ENCODE results near the gene SUMO2. TPM values are rescaled to one million over a fixed set of nuclear protein-coding genes. Genes with fewer than 3 reads are reported as not detected.
"Not testable (repeated sequence)": the region's sequence is repeated elsewhere in the genome, so short reads cannot be mapped to it uniquely, and the experiment has no call there.

The SUMO2 gene
- total RNA-seq, 2 experiments from 2014 or later: 470 to 500 TPM

GRCh38 chr17:75152523-75152921, 30.2 kb downstream of the SUMO2 start:
- H3K4me3 Mint-ChIP-seq: peak overlapping the region; percentile 97
- ATAC-seq (ENCODE audit: low read depth): no peak
- peaks cover 24% of the 10 kb centered on the region for H3K36me3 Mint-ChIP-seq
- H3K27me3 Mint-ChIP-seq: no peaks in the 10 kb centered on the region
- POLR2A ChIA-PET: interaction anchor here (0.7 to 3.1 kb wide), 4 partner anchors 8 to 43 kb away, joined by 3 to 17 read pairs (median 4); no protein-coding TSS in a partner anchor
- peak overlapping the region; percentile 86 for H3K27ac Mint-ChIP-seq
- no peaks in the 10 kb centered on the region for H3K9me3 Mint-ChIP-seq
- H3K4me1 Mint-ChIP-seq: peaks cover 37% of the 10 kb centered on the region
- DNase-seq: no peak

GRCh38 chr17:75151930-75152329, 30.8 kb downstream of the SUMO2 start:
- peaks cover 28% of the 10 kb centered on the region for H3K36me3 Mint-ChIP-seq
- H3K4me3 Mint-ChIP-seq: peak overlapping the region; percentile 97
- ATAC-seq (ENCODE audit: low read depth): no peak
- H3K9me3 Mint-ChIP-seq: no peaks in the 10 kb centered on the region
- H3K4me1 Mint-ChIP-seq: peaks cover 37% of the 10 kb centered on the region
- DNase-seq: no peak
- POLR2A ChIA-PET: interaction anchor here (0.7 kb wide), 1 partner anchor 179 kb away, joined by 3 read pairs; the partner anchor contains the start of gene HID1
- H3K27me3 Mint-ChIP-seq: no peaks in the 10 kb centered on the region
- peak overlapping the region; percentile 32 for H3K27ac Mint-ChIP-seq

GRCh38 chr17:75147878-75148546, 34.7 kb downstream of the SUMO2 start:
- peaks cover 23% of the 10 kb centered on the region for H3K4me1 Mint-ChIP-seq
- no peak overlapping the region for H3K4me3 Mint-ChIP-seq
- no peaks in the 10 kb centered on the region for H3K9me3 Mint-ChIP-seq
- peak; percentile 4 for DNase-seq
- peak overlapping the region; percentile 45 for H3K27ac Mint-ChIP-seq
- POLR2A ChIA-PET: no interaction called here
- H3K36me3 Mint-ChIP-seq: peaks cover 44% of the 10 kb centered on the region
- ATAC-seq (ENCODE audit: low read depth): no peak
- H3K27me3 Mint-ChIP-seq: no peaks in the 10 kb centered on the region

- ATAC-seq (ENCODE audit: low read depth): no peak
These were observed 36.2 kb downstream of the SUMO2 start for GRCh38 chr17:75146592-75146991.

GRCh38 chr17:75144816-75145512, 37.8 kb downstream of the SUMO2 start:
- H3K4me3 Mint-ChIP-seq: no peak overlapping the region

More at GRCh38 chr17:75146592-75146991, 36.2 kb downstream of the SUMO2 start:
- Mint-ChIP-seq H3K36me3 (peaks cover 42% of the 10 kb centered on the region), H3K27ac (peak overlapping the region; percentile 35), H3K4me1 (peaks cover 14% of the 10 kb centered on the region), H3K9me3 (no peaks in the 10 kb centered on the region), H3K27me3 (no peaks in the 10 kb centered on the region), H3K4me3 (no peak overlapping the region)
- DNase-seq: no peak
- POLR2A ChIA-PET: interaction anchor here (3.1 kb wide), 1 partner anchor 7 kb away, joined by 17 read pairs; the partner anchor contains the start of gene JPT1

GRCh38 chr17:75142236-75142971, 40.4 kb downstream of the SUMO2 start:
- H3K27me3 Mint-ChIP-seq: no peaks in the 10 kb centered on the region
- H3K4me3 Mint-ChIP-seq: no peak overlapping the region
- no peak overlapping the region for H3K27ac Mint-ChIP-seq
- POLR2A ChIA-PET: interaction anchor here (1.7 to 2.1 kb wide), 2 partner anchors 11 to 12 kb away, joined by 7 to 10 read pairs; partner anchors contain the start of genes JPT1 and NT5C
- H3K9me3 Mint-ChIP-seq: no peaks in the 10 kb centered on the region
- DNase-seq (no peak), ATAC-seq (ENCODE audit: low read depth) (no peak)
- H3K4me1 Mint-ChIP-seq: peaks cover 17% of the 10 kb centered on the region
- peaks cover 42% of the 10 kb centered on the region for H3K36me3 Mint-ChIP-seq

More at GRCh38 chr17:75144816-75145512, 37.8 kb downstream of the SUMO2 start:
- ATAC-seq (ENCODE audit: low read depth) (no peak), DNase-seq (peak; percentile 5)
- peaks cover 52% of the 10 kb centered on the region for H3K36me3 Mint-ChIP-seq
- H3K4me1 Mint-ChIP-seq: peaks cover 26% of the 10 kb centered on the region
- H3K27ac Mint-ChIP-seq: no peak overlapping the region
- H3K9me3 Mint-ChIP-seq: no peaks in the 10 kb centered on the region
- POLR2A ChIA-PET: interaction anchor here (0.7 to 3.1 kb wide), 6 partner anchors 9 to 635 kb away, joined by 3 to 17 read pairs (median 4); partner anchors contain the start of genes JPT1 and NT5C
- H3K27me3 Mint-ChIP-seq: no peaks in the 10 kb centered on the region

GRCh38 chr17:75138519-75138918, 44.2 kb downstream of the SUMO2 start:
- no peaks in the 10 kb centered on the region for H3K27me3 Mint-ChIP-seq
- H3K9me3 Mint-ChIP-seq: no peaks in the 10 kb centered on the region
- no peak overlapping the region for H3K27ac Mint-ChIP-seq
- ATAC-seq (ENCODE audit: low read depth) (no peak), DNase-seq (no peak)
- peaks cover 17% of the 10 kb centered on the region for H3K4me1 Mint-ChIP-seq
- no peak overlapping the region for H3K4me3 Mint-ChIP-seq
- H3K36me3 Mint-ChIP-seq: peaks cover 24% of the 10 kb centered on the region
- POLR2A ChIA-PET: interaction anchor here (1.4 kb wide), 1 partner anchor 25 kb away, joined by 3 read pairs; no protein-coding TSS in a partner anchor

- not testable (repeated sequence) for H3K27me3 Mint-ChIP-seq; ATAC-seq (ENCODE audit: low read depth); H3K4me3 Mint-ChIP-seq; H3K27ac Mint-ChIP-seq; H3K9me3 Mint-ChIP-seq; DNase-seq
- POLR2A ChIA-PET: interaction anchor here (0.6 to 1.1 kb wide), 3 partner anchors 14 to 65 kb away, joined by 3 to 6 read pairs (median 3); no protein-coding TSS in a partner anchor
- Mint-ChIP-seq H3K36me3 (peaks cover 21% of the 10 kb centered on the region), H3K4me1 (peaks cover 21% of the 10 kb centered on the region)
These were observed 45.0 kb downstream of the SUMO2 start for GRCh38 chr17:75137762-75138161.

- ATAC-seq (ENCODE audit: low read depth) (no peak), DNase-seq (no peak)
- Mint-ChIP-seq H3K4me1 (peaks cover 10% of the 10 kb centered on the region), H3K4me3 (no peak overlapping the region), H3K27me3 (no peaks in the 10 kb centered on the region), H3K27ac (no peak overlapping the region), H3K36me3 (peaks cover 13% of the 10 kb centered on the region), H3K9me3 (no peaks in the 10 kb centered on the region)
- POLR2A ChIA-PET: interaction anchor here (1.3 kb wide), 1 partner anchor 19 kb away, joined by 3 read pairs; no protein-coding TSS in a partner anchor
These were observed 46.8 kb downstream of the SUMO2 start for GRCh38 chr17:75135946-75136345.

- DNase-seq (no peak), ATAC-seq (ENCODE audit: low read depth) (no peak)
- Mint-ChIP-seq H3K27me3 (no peaks in the 10 kb centered on the region), H3K9me3 (no peaks in the 10 kb centered on the region), H3K27ac (no peak overlapping the region), H3K4me1 (peaks cover 8% of the 10 kb centered on the region), H3K4me3 (no peak overlapping the region), H3K36me3 (peaks cover 13% of the 10 kb centered on the region)
- POLR2A ChIA-PET: interaction anchor here (1.6 kb wide), 1 partner anchor 10 kb away, joined by 4 read pairs; no protein-coding TSS in a partner anchor
These were observed 47.3 kb downstream of the SUMO2 start for GRCh38 chr17:75135452-75135851.

GRCh38 chr17:75133607-75134347, 49.0 kb downstream of the SUMO2 start:
- peaks cover 11% of the 10 kb centered on the region for H3K36me3 Mint-ChIP-seq
- ATAC-seq (ENCODE audit: low read depth); H3K27me3 Mint-ChIP-seq; H3K4me3 Mint-ChIP-seq; H3K4me1 Mint-ChIP-seq; DNase-seq; H3K27ac Mint-ChIP-seq; H3K9me3 Mint-ChIP-seq: not testable (repeated sequence)
- POLR2A ChIA-PET: interaction anchor here (1.3 to 3.9 kb wide), 4 partner anchors 8 to 21 kb away, joined by 4 to 45 read pairs (median 4); partner anchors contain the start of genes ARMC7 and JPT1

GRCh38 chr17:75133001-75133400, 49.8 kb downstream of the SUMO2 start:
- POLR2A ChIA-PET: interaction anchor here (1.4 to 3.9 kb wide), 3 partner anchors 20 to 21 kb away, joined by 4 to 45 read pairs (median 20); partner anchors contain the start of genes ARMC7 and JPT1
- no peak overlapping the region for H3K4me3 Mint-ChIP-seq

More at GRCh38 chr17:75133001-75133400, 49.8 kb downstream of the SUMO2 start:
- H3K27me3 Mint-ChIP-seq: no peaks in the 10 kb centered on the region
- ATAC-seq (ENCODE audit: low read depth): no peak
- peak overlapping the region; percentile 33 for H3K27ac Mint-ChIP-seq
- H3K9me3 Mint-ChIP-seq: no peaks in the 10 kb centered on the region
- H3K36me3 Mint-ChIP-seq: peaks cover 13% of the 10 kb centered on the region
- no peak for DNase-seq
- peaks cover 10% of the 10 kb centered on the region for H3K4me1 Mint-ChIP-seq
